ENCODE measurements around the gene VPS4B. TPM values are rescaled to one million over a fixed set of nuclear protein-coding genes. Genes with fewer than 3 reads are reported as not detected.
A peak's percentile ranks its signal among the peaks of the same experiment; 100 is the strongest.
"Not testable (repeated sequence)": the region's sequence is repeated elsewhere in the genome, so short reads cannot be mapped to it uniquely, and the experiment has no call there.

VPS4B gene
- polyA plus RNA-seq, 1 donor = 24.1 TPM

DNA sequence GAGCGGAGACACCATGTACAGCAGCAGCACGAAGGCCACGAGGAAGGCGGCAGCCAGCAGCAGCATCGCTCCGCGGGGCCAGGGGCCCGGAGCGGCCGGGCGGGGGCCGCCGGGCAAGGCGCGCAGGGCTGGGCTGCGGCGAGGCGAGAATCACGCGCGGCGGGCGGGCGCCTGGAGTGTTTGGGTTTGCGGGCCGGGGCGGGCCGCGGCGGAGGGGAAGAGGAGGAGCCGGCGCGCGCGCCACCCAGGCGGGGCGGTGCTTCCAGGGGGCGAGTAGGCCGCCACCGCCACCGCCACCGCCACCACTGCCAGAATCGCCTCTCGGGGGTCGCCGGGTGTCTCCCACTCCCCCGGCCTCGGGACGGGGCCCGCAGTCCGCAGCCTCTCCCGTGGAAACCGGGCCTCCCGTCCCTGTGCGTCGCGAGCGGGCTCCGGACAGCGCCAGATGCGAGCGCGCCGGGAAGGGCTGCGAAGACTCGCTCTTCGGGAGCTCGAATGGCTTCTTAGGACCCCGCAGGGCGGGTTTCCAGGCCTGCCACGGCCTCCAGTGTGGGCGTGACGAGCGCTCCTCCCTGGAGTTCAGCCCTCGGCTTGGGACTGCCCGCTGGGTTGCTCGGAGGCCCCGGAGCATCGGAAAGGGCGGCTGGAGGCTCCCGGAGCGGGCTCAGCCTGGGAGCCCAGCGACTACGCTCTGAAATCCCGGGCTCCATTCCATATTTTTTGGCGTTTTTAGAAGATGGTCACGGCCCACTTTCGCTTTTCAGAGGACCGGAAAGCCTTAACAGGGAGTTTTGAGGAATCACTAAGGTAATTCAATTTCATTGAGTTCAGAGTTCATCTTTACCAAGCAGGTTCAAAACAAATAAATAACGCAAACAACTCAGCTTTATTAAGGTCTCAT, 55.0 kb downstream of the VPS4B start, which contains the start of gene KDSR:
Gene KDSR (minus strand): TSS at position 154 of the 901 bp plus-strand sequence. CDS start 88 bp downstream, at position 66.
- peak; percentile 91 for DNase-seq (ENCODE audit: low read depth)

DNA sequence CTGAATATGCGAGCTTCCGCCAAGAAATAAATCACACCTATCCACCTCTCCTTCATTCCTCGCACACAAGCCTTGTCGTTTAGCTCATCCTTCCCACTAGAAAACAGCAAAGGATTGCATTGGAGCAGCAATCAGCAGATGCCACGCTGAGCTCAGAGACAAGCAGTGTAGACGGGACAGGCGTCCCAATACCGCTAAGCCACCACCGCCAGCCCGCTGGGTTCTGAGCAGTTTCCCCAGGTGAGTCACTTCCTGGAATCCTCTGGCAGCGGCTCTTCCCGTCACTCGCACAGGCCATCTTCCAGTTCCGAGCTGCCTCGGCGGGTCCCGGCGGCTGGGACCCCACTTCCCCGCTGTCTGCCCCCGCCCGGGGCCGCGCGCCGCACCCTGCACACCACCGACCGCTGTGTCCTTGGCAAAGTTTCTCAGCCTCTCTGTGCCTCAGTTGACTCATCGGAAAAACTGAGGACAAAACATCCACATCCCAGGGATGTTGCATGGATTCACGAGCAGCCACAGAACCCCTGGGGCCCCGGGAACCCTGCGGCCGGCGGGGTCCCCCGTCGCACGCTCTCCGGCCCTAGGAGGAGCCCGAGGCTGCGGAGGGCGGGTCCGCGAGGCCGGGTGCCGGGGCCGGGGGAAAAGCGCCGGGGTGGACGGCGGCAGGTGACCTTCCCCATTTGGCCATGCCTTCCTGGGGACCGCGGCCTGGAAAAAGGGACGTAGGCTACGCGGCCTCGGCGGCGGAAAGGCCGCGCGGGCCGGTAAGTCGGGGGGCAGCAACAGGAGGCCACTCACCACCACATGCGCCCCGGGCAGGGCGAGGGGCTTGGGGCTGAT, 55.8 kb downstream of the VPS4B start:
- no peak for DNase-seq (ENCODE audit: low read depth)

DNA sequence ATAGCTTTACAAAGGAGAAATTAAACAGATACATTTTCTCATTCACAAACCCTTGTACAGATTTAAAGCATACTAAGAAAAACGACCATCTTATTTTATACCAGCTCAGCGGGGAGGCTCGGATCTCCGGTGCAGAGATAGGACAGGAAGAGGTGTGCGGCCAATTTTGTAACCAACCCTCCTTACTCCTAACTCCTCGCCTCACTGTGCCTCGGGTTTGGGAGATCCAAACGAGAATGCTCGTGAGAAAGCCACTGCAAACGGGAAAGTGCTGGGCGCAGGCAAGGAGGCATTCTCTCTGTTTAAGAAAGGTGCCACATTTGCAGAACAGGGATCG, 56.4 kb downstream of the VPS4B start:
- no peak for DNase-seq (ENCODE audit: low read depth)

DNA sequence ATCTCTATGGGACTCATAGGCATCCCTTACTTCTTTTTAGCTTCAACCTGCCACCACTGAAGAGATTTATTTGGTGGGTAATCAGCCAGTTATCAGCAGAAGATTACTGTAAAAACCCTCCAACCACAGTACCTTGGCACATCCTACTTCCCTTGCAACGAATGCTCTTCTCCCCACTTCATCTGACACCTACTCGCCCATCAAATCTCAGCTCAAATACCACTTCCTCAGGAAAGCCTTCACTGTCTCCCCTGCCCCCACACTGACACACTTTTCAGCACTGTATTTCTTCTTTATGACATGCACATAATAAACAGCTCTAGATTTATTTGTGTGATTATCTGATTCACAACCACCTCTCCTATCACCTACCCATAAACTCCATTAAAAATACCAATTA, 58.3 kb downstream of the VPS4B start:
- no peak for DNase-seq (ENCODE audit: low read depth)

DNA sequence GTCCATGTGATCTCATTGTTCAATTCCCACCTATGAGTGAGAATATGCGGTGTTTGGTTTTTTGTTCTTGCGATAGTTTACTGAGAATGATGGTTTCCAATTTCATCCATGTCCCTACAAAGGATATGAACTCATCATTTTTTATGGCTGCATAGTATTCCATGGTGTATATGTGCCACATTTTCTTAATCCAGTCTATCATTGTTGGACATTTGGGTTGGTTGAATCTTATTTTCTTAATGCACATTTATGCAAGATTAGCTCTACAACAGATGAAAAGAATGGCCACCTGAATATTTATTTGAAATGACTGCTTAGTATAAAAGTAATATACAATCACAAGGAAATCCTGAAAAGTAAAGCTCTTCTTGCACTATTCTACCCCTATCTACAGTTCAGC, 58.9 kb downstream of the VPS4B start:
- DNase-seq (ENCODE audit: low read depth) = not testable (repeated sequence)

DNA sequence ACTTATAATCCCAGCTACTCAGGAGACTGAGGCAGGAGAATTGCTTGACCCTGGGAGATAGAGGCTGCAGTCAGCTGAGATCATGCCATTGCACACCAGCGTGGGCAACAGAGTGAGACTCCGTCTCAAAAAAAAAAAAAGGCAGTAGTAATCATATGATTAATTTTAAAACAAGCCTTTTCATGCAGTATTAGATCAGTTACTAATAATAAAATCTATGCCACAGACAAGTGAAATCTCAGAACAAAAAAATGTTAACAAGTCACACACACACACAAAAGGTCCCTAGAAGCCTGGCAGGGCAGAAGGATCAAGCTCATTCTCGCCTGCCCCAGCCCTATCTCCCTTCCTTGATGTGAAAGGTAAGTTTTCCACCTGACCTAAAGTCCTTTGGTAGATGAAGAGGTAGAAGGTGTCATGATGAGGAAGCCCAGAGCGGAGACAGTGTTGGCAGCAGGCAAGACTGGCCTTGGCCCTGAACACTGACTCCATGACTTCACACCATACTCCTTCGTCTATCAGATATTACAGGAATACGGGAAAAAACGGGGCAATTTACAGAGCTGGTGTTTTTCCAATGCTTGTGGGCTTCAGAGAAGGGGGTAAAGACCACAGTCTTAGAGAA, 65.9 kb downstream of the VPS4B start:
- no peak for DNase-seq (ENCODE audit: low read depth)

DNA sequence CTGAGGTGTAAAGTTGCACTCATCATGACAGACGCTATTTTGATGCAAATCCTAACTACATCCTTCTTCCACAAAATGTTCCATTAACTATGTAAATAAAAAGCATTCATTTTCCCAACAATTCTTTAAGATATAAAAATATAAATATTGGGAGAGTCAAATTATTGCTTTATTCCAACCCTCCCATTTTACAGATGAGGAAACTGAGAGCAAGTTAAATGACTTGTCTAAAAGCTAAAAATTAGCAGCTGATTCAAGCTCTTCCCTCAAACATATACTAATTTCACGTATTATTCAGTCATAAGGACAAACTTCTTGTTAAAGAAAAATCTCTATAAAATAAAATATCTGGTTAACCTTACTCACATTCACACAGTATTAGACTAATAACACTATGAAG, 72.0 kb downstream of the VPS4B start:
- DNase-seq (ENCODE audit: low read depth) = no peak

DNA sequence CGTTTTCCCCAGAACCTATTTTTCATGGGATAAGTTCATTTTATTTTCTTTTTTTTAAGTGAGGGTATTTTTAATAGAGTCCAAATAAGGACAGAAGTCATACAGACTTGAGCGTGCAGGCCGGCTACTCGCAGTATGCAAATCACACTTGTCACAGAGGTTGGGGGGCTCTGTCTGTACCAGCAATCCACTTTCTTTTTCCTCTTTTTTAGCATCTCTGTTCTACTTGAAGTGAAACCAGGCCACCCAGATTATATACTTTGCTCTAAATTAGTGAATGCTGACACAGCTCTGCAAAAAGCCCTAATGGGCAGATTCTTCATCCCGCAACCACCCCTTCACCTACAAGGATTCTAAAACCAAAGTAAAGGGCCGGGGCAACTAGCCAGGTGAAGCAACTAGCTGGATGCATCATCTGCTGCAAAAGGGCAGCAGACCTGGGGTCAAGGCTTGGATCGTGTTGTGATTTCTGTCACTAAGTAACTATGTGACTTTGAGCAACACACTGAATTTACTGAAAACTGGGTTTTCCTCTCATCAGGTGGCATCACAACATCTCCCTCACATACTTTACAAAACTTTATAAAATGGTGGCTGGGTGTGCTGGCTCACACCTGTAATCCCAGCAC, 73.7 kb downstream of the VPS4B start:
- no peak for DNase-seq (ENCODE audit: low read depth)

DNA sequence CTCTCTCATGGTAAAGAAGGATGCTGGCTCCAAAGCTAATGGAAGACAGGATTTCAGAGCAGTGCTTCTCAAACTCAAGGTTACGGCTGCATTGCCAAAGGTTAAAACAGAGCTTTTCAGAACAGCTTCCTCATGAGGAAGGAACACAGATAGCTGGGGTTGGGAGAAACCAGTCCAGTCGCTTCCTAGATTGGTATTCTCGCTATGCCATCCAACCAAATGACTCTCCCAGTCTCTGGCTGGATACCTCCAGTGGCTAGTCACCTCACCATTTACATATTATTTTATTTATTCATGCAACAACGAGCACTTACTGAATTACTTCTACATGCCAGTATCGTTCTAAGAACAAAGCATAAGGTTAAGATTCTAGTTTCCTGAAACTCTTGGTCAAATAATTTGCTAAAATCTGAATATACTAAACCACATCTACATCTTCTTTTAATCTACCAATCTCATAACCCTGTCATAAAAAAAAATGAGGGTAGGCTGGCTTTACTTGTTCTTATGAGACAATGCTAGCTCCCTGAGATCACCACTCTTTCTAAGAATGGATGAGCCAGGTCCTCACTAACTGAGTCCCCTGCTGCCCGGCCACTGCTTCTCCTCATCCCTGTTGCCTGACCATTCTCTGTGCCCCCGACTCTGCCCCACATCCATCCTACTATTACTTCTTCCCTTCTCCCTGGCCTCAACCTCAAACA, 75.6 kb downstream of the VPS4B start:
- no peak for DNase-seq (ENCODE audit: low read depth)

DNA sequence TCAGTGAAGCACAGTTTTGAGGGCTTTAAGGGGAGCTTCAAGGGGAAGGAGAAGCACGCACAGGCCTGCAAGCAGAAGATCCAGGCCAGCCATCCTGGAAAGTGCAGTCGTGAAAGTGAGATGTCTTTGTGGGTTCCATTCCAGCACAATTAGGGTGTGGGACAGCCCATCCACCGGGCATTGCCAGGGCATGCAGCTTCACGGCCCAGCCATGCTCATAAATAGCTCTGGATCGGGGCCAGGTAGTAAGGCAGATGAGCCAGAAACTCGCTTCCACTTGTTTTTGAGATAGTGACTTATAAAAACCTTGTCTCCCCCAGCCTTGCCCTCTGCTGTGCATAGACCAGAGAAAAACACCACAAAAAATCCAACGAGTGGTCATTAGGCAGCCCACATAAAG, 76.2 kb downstream of the VPS4B start:
- DNase-seq (ENCODE audit: low read depth) = no peak

DNA sequence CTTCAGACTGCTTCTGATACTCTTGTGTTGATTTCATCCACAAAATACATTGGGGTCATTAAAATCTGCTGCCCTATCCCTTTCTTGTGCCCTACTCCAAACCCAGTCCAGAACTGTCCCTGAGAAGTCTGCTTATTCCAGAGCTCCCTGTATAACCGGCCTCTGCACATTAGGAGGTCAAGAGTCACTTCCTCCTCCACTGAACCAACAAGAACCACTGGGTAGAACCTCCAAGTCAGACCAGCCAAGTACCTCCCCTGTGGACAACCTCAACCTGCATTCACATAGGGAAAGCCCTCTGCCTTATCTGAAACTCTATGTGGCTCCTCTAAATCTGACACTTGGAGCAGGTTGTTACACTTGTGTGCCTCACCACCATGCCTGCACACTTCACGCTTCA, 77.4 kb downstream of the VPS4B start:
- DNase-seq (ENCODE audit: low read depth) = no peak

DNA sequence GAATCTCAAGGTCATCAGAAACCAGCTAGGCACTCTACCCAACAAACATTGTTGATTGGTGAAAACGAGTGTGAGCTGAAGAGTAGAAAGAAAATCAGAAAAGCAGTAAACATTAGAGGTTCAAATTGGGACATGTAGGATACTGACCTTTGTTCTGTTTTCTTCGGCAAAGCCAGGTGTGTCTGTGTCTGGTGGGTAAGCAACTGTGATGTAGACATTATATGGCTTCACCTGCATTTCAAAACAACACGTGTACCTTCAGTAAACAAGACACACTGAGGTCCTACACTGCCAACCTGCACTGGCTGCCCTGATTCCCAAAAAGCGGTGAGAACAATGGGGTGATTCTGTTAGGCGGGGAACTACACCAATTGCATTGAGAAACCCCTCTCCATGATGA, 78.0 kb downstream of the VPS4B start:
- DNase-seq (ENCODE audit: low read depth) = no peak

DNA sequence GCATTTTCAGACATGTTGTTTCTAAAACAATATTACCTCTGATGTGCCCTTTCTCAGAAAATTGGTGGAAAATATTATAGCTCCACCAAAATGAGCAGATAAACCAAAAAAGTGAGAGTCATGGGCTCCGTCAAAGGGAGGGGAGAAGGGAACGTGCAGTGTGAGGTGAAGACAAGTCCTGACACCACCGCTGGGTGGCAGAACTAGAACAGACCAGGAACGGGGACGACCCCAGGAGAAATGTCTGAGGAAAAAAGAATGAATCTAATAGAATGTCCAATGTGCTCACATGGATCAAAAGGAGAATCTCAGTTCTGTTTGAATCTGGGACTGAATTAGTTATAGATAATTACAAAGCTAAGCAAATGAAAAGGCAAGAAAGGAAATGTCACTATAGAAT, 80.1 kb downstream of the VPS4B start:
- DNase-seq (ENCODE audit: low read depth) = no peak

DNA sequence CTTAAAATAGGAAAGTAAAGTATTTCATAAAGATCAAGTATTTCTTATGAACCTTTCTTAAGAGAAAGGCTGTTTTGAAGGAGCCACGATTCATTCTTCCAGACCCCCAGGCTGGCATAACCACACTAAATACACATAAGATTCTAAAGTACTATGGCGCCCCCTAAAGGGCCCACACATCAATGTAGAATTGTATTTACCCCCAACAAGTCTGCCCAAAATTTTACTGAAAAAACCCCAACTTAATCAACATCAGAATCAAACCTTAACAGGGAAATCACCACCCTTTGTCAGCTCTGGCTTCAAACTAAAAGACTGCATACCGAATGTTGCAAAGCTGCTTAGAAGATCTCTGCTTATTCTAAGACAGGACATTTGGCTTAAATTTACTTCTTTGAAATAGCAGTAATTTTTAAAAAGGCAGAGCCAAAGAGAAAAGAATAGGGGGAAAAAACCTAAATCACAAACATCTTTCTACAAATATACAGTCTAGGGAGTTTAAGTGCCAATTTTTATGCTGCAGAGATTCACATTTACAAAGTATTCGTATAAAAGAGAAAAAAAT, 82.3 kb downstream of the VPS4B start:
- DNase-seq (ENCODE audit: low read depth) = no peak

Other genes with a start within 250 kb of the VPS4B start
- 13.1 TPM for gene BCL2, start 102.7 kb downstream of the VPS4B start, polyA plus RNA-seq (ENCODE audit: insufficient read length)
- 22.7 TPM for gene KDSR, start 55.3 kb downstream of the VPS4B start, polyA plus RNA-seq (ENCODE audit: insufficient read length)
- gene SERPINB5, start 54.5 kb upstream of the VPS4B start, polyA plus RNA-seq (ENCODE audit: insufficient read length) = not detected
- gene SERPINB12, start 119.9 kb upstream of the VPS4B start, polyA plus RNA-seq (ENCODE audit: insufficient read length) = 0.53 TPM
- not detected for gene SERPINB13, start 164.9 kb upstream of the VPS4B start, polyA plus RNA-seq (ENCODE audit: insufficient read length)
- gene SERPINB4, start 221.8 kb upstream of the VPS4B start, polyA plus RNA-seq (ENCODE audit: insufficient read length) = not detected
- not detected for gene SERPINB3, start 239.4 kb upstream of the VPS4B start, polyA plus RNA-seq (ENCODE audit: insufficient read length)

Measured in forelimb muscle (tissue), 1 donor.